Loucy (cell line): Measurements from ENCODE around the gene GNLY.

ENCODE experiments used
- CTCF ChIP-seq: fragments of 200-600 bp; sonication (generic); conservative IDR thresholded peaks from 2 replicates; pipeline ENCODE4 v1.5.1; 2014; ENCODE audit warnings: mild to moderate bottlenecking, antibody characterized with exemption, low read length
- EZH2phosphoT487 ChIP-seq: fragments of 200-600 bp; IDR thresholded peaks from 2 replicates; pipeline ENCODE4 v1.6.1; 2018; ENCODE audit warnings: antibody characterized with exemption, mild to moderate bottlenecking, moderate library complexity, borderline replicate concordance

- no peak for TF ChIP-seq CTCF
- no peak for TF ChIP-seq EZH2phosphoT487
Observed at GRCh38 chr2:85710687-85711577, 16.8 kb downstream of the GNLY start.
